ENCODE results near the gene CFAP92.
"Not testable (repeated sequence)": the region's sequence is repeated elsewhere in the genome, so short reads cannot be mapped to it uniquely, and the experiment has no call there.

Gene CFAP92

DNA sequence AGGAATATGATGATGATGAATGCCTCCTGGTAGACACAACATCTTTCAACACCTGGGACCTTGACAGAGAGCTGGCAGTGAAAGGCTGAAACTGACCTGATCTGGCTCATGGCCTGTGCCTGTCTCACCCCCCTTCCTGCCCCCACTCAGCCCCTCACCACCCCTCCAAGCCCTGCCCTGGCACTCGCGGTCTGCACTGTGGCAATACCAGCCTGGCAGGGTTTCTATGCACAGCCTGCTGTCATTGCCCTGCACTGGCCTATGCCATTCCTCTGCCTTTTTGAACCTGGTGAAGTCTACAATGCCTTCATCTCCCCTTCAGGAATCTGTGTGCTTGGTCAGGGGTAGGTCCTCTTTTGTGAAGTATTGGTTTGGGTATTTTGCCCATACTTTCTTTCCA, 58.0 kb downstream of the CFAP92 start:
- no peak for DNase-seq

DNA sequence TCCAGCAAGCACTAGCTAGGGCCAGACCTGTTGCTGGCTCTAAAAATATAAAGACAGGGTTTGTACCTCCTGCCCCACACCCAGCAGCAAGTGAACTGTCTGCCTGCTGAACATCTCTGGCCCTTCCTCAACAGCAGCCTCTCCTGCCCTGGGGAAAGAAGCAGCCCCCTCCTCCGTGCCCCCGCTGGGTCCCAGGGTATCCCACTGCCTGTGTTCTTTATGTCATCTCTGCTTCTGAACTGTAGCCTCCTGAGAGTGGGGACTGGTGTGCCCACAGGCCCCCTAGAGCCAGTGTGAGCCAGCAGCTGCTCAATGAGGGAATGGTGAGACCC, 60.0 kb downstream of the CFAP92 start:
- no peak for DNase-seq

DNA sequence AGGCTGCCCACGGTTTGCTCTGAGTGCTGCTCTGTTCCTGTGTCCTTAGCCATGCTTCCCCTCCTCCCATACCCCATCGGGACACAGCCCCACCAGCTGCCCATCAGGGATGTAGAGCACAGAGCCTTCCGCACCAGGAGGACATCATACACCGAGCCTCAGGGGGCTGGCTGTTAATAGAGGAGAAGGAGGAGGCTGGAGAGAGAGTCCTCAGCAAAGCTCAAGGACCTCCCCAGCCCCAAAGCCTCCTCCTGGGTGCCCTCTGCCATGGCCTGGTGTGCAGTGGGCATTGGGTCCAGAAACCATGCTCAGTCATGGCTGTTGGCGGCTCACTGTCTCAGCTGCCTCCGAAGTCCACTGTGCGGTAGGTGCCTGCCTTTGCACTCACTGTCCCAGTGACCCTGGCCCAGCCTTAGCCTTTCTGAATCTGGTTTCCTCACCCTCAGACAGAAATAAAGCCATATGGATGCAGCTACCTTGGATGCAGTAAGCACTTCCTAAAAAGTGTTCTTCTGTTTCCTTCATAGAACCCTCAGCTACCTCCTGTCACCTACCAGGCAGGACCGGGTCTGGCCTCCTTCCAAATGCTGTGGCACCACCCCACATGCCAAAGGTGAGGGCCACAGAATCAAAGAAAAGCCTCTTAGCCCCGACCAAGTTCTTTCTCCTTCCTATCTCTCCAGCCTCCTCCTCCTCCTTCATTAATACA, 60.5 kb downstream of the CFAP92 start:
- no peak for DNase-seq

DNA sequence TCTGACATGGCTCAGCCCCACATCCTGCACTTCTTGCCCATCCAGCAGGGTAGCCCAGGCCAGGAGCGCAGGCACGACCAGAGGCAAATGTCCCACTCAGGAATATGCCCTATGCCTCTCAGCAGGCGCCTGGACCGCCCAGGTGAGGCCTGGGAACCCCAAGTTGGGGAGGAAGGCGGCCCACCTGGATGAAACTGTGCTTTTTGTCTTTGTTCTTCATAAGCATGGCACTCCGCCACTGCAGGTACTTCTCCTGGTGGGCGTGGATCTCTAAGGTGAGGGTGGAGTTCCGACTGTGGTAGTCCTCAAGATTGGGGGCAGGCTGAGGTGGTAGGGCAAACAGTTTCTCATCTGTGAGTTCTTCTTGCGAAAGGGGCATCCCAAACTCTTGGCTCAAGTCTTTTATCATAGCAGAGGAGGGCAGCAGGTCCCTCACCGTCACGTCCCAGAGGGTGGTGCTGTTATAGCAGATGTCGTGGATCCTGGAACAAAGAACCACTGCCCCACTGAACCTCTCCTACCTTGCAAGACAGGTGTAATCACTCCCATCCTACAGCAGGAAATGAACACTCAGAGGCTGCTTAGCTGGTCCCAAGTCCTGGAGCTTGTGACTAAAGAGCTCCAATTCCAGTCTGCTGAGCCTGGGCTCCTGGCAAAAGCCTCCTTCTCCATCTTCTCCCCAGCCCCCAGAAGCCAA, 61.2 kb downstream of the CFAP92 start:
- no peak for DNase-seq

DNA sequence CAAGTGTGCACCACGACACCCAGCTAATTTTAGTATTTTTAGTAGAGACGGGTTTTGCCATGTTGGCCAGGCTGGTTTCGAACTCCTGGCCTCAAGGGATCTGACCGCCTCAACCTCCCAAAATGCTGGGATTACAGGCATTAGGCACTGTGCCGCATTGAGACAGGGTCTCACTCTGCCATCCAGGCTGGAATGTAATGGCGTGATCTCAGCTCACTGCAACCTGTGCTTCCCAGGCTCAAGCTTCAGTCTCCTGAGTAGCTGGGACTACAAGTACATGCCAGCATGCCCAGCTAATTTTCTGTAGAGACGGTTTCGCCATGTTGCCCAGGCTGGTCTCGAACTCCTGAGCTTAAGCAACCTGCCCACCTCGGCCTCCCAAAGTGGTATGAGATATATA, 62.8 kb downstream of the CFAP92 start:
- DNase-seq = no peak

DNA sequence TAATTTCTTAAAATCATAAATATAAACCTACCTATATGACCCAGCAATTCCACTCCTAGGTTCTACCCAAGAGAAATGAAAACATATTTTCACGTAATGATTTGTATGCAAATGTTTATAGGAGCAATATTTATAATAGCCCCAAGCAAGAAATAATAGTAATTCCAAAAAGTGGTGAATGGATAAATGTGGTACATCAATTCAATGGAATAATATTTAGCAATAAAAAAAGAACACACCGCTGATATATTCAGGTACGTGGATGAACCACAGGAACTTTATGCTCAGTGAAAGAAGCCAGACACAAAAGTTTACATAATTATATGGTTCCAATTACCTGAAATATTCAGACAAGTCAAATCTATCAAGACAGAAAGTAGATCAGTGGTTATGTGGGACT, 64.5 kb downstream of the CFAP92 start:
- DNase-seq = no peak

DNA sequence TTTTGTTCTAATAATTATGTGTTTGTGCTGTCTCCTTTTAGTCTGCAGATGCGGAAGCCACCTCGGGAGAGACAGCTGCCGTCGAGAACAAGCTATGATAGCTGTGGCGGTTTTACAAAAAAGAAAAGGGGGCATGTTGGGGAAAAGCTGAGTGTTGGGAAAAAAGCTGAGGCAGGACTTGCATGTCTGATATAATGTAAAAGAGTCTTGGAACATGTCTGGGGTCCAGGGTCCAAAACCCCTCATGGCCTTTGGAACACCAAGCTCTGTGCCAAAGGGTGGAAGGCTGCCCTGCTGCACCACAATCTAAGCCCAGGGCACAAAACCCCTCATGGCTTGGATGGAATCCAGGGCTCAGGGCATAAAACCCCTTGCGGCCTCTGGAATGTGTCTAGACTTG, 69.9 kb downstream of the CFAP92 start:
- not testable (repeated sequence) for DNase-seq

DNA sequence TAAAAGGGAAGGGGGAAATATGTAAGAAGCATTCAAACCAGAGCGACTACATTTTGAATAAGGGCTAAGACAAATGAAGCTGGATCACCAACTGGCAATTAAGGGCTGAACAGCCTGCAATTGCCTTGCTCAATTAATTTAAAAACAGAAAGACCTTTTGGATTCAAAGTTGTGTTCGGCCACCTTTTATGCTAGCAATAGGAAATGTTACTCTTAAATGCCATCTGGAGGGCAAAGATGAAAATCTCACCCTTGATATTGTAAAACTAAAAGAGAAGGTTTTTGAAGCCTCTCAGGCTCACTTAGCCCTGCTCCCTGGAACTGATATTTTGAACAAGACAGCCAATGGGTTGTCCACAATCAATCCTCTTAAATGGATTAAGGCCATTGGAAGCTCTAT, 70.3 kb downstream of the CFAP92 start:
- no peak for DNase-seq

DNA sequence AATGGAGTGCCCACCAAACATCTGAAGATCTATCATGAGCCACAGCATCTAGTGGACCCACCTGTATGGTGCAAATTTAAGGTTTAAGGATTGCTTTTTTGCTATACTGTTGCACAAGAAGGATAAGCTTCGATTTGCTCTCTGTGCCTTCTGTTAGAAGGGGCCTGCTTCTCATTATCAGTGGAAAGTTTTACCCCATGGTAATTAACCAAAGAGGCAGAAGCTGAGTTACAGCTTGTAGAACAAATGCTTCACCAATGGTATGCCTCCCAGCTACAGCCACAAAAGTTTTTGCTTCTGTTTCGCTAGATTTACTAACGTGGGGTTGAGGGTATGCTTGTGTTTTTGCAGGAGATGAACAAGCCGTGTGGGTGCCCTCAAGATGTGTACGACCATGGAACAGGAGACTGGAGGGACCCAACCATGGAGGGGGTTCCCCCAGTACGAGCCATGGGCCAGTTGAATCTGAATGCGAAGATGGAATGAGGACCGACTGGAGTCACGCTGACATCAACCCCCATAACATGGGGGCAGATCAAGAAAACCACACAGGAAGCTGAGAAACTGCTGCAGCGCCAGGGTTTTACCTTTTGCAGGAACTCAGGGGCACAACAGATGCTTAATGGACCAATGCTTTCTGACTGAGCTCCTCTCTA, 70.9 kb downstream of the CFAP92 start:
- no peak for DNase-seq

DNA sequence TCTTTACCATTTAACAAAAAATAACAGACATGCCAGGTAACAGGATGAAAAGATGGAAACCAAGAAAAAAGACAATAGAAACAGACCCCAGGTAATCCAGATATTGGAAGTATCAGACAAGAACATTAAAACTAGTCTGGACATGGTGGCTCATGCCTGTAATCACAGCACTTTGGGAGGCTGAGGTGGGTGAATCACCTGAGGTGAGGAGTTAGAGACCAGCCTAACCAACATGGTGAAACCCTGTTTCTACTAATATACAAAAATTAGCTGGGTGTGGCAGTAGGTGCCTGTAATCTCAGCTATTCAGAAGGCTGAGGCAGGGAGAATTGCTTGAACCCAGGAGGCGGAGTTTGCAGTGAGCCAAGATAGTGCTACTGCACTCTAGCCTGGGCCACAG, 73.9 kb downstream of the CFAP92 start:
- no peak for DNase-seq

DNA sequence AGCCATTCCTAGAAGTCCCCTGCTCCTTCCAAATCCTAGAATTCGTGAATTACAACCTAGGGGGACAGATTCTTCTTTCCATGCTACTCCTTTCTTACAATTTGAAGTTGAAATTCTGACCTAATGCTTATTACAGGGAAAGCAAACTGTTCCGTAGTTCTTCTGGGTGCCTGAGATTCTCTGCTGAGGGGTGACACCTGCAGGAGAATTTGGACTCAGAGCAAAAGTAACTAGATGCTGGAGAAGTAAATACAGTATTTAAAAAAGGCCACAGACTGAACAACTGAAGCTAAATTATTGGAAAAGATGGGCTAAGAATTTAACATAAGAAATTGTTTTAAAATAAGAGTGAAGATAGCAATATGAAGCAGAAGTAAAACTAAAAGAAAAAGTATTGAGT, 76.6 kb downstream of the CFAP92 start:
- no peak for DNase-seq

DNA sequence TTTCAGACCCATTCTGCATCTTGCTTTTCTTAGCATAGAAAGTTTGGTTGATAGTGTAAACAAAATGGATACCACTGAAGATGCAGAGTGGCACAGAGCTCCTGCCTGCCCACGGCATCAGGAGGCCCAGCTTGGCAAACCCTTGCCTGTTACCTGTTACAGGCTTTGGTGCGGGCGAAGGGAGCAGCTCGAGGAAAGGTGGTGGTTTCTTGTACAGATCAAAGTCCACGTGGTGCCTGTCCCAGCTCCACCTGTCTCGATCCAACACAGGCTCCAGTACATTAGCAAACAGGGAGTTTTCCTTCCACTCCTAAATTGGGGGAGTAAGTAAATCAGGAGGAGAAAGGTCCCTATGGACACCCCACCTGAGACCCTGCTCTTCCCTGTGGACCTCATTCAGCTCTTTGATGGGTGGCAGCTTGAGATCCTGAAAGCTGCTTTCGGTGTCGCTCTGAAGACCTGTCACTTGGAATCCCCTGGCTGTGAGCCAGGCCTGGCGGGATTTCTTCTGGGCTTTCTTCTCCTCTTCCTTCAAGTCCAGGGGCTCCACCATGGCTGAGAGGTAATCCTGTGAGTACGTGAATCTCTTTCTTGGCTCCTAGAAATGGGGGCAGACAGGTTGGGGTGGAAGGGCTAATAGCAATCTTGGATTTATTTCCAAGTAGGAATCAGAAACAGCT, 78.8 kb downstream of the CFAP92 start:
- DNase-seq = no peak

DNA sequence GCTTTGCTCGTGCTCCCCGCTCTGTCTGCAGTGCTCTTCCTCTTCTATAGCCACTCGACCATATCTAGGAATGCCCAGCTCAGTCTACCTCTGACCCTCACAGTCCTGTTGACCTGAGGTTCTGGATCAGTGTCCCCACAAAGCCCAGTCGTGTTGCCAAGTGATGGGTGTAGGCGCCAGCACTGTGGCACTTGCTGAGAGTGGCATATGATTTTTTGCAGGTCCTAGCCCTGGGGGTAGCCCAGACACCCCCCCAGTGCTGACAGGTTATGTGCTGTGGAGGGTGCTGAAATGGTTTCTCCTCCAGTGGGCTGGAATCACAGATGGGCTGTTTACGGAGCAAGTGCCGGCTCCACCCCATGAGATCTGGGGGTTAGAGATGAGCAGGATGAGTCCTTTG, 82.0 kb downstream of the CFAP92 start:
- DNase-seq = no peak

DNA sequence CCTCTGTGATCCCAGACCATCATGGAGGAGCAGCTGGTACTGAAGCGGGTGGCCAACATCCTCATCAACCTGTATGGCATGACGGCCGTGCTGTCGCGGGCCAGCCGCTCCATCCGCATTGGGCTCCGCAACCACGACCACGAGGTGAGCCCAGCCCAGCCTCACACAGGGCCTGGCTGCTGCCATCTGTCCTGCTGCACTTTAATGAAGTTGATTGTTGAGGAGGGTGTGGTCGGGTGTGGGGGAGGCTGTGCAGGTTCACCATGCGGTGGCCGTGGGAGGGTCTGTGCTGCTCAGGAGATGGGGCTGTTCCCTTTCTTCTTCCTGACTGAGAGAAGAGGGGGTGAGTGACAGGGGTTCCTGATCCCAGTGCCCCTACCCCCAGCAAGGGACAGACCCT, 83.9 kb downstream of the CFAP92 start:
- DNase-seq = no peak

DNA sequence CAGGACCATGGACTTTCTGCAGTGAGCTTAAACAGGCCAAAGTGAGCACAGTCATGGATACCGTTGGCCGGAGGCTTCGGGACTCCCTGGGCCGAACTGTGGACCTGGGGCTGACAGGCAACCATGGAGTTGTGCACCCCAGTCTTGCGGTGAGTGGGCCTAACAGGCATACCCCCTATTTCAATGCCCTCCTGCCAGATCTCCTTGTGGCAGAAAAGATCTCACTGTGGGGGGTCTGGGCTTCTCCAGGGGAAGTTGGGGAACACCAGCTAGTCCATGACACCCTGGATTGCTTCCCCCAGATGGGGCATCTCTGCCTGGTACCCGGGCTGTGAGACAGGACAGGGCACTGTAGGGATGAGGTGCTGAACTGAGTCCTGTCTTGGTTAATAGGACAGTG, 84.9 kb downstream of the CFAP92 start:
- no peak for DNase-seq

DNA sequence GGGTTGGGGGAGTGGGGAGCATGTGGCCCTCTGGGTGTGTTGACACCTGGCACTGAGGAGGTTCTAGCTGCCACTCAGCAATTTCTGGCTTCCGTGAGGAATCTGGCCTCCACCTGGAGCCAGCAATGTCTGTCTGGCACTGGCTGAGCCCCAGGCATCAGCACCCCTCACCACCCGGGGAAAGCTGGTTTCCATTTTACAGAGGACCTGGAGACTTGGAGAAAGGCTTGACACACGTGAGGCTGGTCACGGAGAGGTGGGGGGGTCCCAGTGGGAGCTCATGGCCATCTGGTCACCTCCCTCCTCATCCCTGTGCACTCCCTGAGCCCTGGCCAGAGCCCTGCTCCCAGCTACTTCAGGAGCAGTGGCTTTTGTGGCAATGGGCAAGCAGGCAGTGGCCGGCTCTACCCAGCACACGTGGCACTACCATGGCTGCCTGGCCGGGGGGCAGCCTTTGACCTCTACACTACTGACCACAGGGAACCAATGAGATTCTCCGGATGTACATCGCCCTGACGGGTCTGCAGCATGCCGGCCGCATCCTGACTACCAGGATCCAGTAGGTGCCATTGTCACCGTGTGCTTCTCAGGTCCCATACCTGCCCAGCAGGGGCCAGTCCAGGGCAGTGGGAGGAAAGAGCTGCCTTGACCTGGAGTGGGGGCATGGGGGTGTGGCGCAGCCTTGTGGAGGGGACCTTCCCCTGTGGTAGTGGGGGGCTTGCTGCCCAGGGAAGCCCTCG, 86.0 kb downstream of the CFAP92 start:
- no peak for DNase-seq

DNA sequence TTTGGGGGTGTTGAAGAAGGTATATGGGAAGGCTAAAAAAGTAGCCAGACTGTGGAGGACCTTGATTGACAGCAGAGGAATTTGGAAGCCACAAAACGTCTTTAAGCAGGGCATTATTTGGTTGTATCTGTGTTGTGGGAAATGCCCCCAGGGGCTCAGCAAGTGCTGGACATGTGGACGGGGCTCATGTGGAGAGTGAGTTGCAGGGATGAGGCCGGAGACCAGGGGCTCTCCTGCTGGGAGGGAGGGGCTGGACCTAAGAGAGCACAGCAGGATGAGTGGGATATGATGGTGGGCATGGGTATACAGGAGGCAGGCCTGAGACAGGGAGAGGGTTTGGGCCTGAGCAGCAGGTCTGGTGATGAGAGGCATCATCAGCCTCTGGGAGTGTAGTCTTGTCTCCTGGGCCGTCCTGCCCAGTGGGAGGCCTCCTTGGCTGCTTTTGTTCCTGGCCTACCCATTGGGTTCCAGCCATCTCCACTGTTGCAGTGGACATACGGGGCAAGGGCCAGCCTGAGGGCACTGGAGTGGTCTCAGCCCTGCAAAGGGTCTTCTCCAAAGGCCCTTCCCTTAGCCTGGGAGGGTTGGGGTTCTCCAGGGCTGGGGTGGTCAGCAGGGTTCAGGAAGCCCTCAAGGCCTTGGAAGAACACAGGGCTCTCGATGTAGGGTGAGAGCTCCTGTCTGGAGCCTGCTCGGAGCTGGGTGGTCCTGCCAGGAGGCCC, 86.9 kb downstream of the CFAP92 start:
- DNase-seq = no peak

DNA sequence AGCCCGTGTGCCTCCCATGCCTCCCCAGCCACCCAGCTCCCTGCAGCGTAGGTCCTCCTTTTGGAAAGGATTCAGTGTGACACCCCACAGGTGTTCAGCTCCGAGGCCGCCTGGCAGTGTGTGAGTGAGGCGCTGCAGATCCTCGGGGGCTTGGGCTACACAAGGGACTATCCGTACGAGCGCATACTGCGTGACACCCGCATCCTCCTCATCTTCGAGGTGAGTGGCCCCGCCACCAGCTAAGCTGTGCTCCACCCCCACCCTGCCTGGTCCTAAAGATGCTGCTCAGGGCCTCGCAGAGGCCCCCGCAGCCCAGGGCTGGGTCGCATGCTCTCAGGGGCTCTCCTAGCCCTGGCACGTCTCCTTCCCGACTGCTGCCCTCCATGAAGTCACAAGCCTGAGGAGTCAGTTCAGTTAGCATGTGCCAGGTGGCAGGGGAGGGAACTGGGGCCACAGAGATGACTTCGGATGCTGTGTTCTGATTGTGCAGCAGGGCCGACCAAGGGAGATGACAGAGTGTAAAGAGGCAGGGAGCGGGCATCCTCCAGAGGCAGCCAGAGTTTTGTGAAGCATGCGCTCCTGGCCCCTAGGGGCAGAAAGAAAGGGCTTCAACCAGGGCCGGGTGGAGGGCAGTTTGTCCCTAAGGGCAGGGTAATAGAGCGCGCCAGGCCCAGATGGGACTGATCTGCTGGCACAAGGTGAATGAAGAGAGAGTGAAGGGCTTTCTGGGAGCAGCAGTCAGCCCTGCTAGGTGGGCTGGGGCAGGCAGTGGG, 87.7 kb downstream of the CFAP92 start:
- DNase-seq = no peak

DNA sequence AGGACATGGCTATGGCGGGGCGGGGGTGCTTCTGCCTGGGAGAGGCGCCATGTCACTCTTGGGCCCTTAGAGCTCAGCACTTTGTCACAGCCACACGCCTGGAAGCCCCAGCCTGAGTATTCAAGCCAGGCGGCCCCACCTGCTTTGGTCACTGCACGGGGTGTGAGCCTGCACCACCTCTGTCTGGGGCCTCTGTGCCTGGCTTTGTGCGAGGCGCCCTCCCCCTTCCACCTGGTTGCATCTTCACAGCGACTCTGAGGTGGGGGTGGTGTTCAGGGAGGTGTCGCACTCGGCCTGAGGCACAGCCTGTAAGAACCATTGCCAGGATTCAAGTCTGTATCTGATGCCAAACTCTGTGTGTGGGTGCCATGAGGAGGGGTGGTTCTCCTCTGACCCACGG, 90.4 kb downstream of the CFAP92 start:
- no peak for DNase-seq

DNA sequence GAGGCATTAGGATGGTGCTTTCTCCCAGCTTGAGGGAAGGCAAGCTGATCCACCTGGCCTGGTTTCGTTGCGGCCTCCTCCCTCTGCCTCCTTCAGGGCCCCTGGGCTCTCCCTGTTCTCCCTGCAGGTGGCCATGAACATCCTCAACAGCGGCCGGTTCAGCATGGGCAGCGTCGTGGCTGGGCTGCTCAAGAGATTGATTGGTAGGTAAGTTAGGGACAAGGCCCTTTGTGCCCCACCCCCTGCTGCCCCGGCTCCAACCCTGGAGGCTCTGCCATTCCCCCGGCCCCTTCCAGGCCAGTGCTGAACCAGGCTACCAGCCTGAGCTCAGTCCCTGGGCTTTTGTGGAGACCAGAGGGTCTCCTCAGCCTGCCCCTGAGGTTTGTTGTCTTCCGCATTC, 91.5 kb downstream of the CFAP92 start:
- DNase-seq = no peak

DNA sequence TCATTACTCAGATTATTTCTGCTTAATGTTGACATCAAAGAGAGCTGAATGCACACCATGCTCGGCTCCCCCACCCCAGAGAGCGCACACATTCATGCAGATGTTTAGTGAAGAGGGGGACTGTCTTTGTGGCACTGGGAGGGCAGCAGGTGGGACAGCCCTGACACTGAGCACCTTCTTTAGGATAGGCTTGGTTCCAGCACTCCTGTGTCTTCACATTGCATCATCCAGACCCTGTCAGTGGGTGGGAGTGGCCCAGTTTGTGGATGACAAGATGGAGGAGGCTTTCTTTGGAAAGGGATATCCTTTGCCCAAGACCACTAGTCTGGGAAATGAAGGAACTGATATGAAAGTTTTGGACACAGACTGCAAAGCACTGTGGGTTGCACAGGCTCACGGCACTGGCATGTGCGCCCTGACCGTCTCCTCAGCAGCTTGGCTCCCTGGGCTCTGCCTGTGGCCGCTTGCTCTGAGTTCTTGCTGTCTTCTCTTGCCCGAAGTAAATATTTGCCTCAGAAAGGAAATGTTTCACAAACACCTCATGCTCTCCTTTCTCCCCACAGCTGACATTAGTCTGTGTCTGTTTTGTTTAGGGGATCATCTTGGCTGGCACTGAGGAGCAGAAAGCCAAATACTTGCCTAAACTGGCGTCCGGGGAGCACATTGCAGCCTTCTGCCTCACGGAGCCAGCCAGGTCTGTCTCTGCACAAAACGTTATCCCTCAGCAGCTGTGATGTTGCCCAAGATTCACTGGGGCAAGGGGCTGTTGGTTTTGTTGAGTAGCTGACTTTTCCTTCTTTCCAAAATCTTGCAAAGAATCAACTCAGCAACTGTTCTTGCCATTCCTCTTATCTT, 97.8 kb downstream of the CFAP92 start:
- no peak for DNase-seq
